ENCODE results near the gene RNU4-1.

DNA sequence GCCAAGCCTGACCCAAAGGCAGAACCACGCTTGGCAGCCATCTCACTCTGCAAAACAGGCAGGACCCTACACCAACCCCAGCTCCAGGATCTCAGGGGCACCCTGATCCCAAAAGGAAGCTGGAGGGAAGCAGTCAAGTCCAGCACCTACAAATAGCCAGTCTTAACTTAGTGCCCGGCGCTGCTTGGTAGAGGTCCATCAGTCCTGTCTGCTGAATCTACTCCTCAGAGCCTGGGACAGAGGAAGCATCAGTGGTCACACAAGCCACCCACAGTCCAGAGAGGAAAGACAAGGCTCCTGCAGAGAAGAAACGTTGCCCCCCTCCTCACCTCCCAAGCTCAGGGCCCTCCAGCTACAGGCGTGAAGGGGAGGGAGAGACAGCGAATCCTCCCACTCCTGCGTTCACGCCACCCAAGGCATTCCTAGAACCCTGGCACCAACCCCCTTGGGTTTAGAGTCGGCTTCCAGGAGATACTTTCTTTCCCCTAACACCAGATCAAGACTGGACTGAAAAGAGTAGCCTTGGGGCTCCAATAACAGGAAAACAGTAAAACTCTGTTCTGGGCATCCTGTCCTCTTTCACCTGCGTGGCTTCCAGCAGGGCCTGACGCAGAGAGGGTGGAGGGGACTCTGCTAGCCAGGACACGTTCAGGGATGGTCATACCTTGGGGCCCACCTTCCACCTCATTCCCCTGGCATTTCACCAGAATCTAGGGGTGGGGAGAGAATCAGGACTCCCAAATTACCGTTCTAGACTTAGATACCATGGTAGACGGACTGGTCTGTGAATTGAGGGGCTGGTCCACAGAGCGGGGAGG is 28.7 kb downstream of the RNU4-1 start:
- TF ChIP-seq, protein P1, sequence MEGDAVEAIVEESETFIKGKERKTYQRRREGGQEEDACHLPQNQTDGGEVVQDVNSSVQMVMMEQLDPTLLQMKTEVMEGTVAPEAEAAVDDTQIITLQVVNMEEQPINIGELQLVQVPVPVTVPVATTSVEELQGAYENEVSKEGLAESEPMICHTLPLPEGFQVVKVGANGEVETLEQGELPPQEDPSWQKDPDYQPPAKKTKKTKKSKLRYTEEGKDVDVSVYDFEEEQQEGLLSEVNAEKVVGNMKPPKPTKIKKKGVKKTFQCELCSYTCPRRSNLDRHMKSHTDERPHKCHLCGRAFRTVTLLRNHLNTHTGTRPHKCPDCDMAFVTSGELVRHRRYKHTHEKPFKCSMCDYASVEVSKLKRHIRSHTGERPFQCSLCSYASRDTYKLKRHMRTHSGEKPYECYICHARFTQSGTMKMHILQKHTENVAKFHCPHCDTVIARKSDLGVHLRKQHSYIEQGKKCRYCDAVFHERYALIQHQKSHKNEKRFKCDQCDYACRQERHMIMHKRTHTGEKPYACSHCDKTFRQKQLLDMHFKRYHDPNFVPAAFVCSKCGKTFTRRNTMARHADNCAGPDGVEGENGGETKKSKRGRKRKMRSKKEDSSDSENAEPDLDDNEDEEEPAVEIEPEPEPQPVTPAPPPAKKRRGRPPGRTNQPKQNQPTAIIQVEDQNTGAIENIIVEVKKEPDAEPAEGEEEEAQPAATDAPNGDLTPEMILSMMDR (IDR thresholded peaks at IDR 0.05 in 2 of 3, conservative IDR thresholded peaks at IDR 0.05 in 1 of 3; ENCODE audit: borderline replicate concordance in 1 of 3, insufficient read depth in 1 of 3, low read depth in 2 of 3, low read length in 2 of 3): no peak
- TF ChIP-seq JUND (IDR thresholded peaks at IDR 0.05): no peak
- no peak for TF ChIP-seq POLR2AphosphoS5 (IDR thresholded peaks at IDR 0.05; ENCODE audit: low read depth, low read length)
- no peak for TF ChIP-seq ZFX (IDR thresholded peaks at IDR 0.05)
- TF ChIP-seq, protein P2, sequence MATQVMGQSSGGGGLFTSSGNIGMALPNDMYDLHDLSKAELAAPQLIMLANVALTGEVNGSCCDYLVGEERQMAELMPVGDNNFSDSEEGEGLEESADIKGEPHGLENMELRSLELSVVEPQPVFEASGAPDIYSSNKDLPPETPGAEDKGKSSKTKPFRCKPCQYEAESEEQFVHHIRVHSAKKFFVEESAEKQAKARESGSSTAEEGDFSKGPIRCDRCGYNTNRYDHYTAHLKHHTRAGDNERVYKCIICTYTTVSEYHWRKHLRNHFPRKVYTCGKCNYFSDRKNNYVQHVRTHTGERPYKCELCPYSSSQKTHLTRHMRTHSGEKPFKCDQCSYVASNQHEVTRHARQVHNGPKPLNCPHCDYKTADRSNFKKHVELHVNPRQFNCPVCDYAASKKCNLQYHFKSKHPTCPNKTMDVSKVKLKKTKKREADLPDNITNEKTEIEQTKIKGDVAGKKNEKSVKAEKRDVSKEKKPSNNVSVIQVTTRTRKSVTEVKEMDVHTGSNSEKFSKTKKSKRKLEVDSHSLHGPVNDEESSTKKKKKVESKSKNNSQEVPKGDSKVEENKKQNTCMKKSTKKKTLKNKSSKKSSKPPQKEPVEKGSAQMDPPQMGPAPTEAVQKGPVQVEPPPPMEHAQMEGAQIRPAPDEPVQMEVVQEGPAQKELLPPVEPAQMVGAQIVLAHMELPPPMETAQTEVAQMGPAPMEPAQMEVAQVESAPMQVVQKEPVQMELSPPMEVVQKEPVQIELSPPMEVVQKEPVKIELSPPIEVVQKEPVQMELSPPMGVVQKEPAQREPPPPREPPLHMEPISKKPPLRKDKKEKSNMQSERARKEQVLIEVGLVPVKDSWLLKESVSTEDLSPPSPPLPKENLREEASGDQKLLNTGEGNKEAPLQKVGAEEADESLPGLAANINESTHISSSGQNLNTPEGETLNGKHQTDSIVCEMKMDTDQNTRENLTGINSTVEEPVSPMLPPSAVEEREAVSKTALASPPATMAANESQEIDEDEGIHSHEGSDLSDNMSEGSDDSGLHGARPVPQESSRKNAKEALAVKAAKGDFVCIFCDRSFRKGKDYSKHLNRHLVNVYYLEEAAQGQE (IDR thresholded peaks at IDR 0.05; ENCODE audit: low read depth): no peak
- no peak for TF ChIP-seq POLR2A (IDR thresholded peaks at IDR 0.05; ENCODE audit: borderline replicate concordance, extremely low read depth, insufficient read depth, insufficient read length)
- no peak for TF ChIP-seq ZNF274 (IDR thresholded peaks at IDR 0.05; ENCODE audit: low read depth, low read length)
